Globus pallidus (tissue), 1 donor: ENCODE results near the gene TRIM77.
"Not testable (repeated sequence)": the region's sequence is repeated elsewhere in the genome, so short reads cannot be mapped to it uniquely, and the experiment has no call there.

Source experiments
- DNase-seq: peaks from one replicate; pipeline ENCODE4 v3.0.0-alpha.2; 2015; ENCODE audit warnings: low spot score

The TRIM77 gene, protein sequence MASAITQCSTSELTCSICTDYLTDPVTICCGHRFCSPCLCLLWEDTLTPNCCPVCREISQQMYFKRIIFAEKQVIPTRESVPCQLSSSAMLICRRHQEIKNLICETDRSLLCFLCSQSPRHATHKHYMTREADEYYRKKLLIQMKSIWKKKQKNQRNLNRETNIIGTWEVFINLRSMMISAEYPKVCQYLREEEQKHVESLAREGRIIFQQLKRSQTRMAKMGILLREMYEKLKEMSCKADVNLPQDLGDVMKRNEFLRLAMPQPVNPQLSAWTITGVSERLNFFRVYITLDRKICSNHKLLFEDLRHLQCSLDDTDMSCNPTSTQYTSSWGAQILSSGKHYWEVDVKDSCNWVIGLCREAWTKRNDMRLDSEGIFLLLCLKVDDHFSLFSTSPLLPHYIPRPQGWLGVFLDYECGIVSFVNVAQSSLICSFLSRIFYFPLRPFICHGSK

GRCh38 chr11:89709999-89710398 lies at the start of gene TRIM77:
Gene TRIM77 (plus strand): TSS chr11:89710299. CDS start chr11:89710299, 0 bp downstream.
- DNase-seq: not testable (repeated sequence)

GRCh38 chr11:89667001-89667400 lies 43.1 kb upstream of the TRIM77 start:
- no peak for DNase-seq

- not testable (repeated sequence) for DNase-seq
Measured at GRCh38 chr11:89668158-89668557, 41.9 kb upstream of the TRIM77 start.

GRCh38 chr11:89669586-89669985 lies 40.5 kb upstream of the TRIM77 start:
- not testable (repeated sequence) for DNase-seq

DNA sequence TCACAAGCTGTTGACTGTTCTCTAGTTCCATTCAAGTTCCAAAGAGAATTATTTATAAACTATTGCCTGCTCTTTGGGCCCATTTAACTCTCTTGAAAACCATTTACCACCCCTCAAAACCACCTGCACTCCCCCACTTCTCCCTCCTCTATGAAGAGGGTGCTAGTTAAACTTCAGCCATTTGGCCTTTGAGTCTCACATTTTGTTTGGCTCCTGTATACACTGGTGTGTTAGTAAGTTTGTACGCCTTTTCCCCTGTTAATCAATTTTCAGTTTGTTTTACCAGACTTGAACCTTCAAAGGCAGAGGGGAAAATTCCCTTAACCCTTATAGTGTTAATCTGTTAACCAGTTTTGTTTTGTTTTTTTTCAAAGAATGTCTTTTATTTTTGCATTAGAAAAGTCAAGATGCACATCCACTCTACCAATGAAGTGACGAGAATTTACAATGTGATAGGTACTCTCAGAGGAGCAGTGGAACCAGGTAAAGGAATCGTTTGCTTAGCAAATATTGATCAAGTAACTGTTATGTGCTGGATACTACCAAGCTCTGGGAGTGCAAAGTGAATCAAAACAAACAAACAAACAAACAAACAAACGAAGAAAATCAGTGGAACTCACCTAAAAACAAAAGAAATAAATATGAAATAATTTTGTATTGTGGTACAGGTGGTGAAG lies 40.0 kb upstream of the TRIM77 start:
- DNase-seq: not testable (repeated sequence)

GRCh38 chr11:89672547-89672946 lies 37.6 kb upstream of the TRIM77 start:
- DNase-seq: not testable (repeated sequence)

GRCh38 chr11:89673380-89673779 lies 36.7 kb upstream of the TRIM77 start:
- DNase-seq: peak; percentile 80

- DNase-seq: not testable (repeated sequence)
Measured at GRCh38 chr11:89675383-89675782, 34.7 kb upstream of the TRIM77 start.

- DNase-seq: not testable (repeated sequence)
Measured at GRCh38 chr11:89675948-89676347, 34.2 kb upstream of the TRIM77 start.

- not testable (repeated sequence) for DNase-seq
Measured at GRCh38 chr11:89707080-89707479, 3.0 kb upstream of the TRIM77 start.

- not testable (repeated sequence) for DNase-seq
Measured at GRCh38 chr11:89724866-89725498, 14.9 kb downstream of the TRIM77 start.

- DNase-seq: not testable (repeated sequence)
Measured at GRCh38 chr11:89730215-89730614, 20.1 kb downstream of the TRIM77 start.

- DNase-seq: peak; percentile 76
Measured at GRCh38 chr11:89736566-89736965, 26.5 kb downstream of the TRIM77 start.

DNA sequence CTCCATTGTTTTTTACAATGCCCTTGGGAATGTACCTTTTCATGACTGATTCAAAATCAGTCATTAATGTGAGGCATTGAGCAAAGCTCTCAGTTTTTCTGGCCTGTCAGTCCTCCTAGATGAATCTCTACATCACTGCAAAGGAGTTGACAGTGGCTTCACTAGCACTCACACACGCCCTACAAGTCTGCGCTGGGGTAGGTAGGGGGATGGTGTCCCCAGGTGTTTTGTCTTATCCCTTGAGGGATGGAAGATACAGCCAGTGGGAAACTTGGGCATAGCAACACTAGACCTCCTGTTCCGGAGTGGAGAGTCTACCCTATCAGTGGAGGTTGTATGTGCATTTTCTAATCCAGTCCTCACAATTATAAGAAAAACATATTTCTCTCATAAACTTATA lies 27.0 kb downstream of the TRIM77 start:
- DNase-seq: no peak

DNA sequence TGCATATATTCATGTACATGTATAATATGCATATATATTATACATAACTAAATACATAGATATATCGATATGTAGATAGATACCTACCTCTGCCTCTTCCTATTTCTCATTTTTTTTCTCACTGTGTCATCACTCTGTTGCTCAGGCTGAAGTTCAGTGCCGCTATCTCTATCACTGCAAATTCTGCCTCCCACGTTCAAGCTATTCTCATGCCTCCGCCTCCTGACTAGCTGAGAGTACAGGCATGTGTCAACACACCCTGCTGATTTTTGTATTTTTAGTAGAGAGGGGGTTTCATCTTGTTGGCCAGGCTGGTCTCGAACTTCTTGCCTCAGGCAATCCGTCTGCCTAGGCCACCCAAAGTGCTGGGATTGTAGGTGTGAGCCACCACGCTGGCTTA lies 31.3 kb downstream of the TRIM77 start:
- not testable (repeated sequence) for DNase-seq

- DNase-seq: not testable (repeated sequence)
Measured at GRCh38 chr11:89744158-89744557, 34.1 kb downstream of the TRIM77 start.

DNA sequence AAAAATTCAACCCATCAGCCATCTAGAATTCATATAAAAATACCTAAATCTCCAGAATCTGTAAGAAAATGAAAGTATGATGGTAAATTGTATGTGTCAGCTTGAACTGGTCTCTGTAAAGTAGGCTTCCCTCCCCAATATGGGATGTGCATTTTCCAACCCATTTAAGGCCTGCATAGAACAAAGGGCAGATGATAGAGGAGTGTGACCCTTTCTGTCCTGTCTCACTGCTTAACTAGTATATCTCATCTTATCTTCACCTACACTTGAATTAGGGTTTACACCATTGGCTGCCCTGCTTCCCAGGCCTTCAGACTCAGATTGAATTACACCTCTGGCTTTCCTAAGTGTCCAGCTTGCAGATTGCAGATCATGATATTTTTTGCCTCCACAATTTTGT lies 40.7 kb downstream of the TRIM77 start:
- DNase-seq: not testable (repeated sequence)
